Neural progenitor cell (in vitro differentiated cells): ENCODE results near the gene MYO1B.

Source experiments
- CTCF ChIP-seq: fragments of 200-600 bp; sonication (generic); IDR thresholded peaks from 2 replicates; pipeline ENCODE4 v1.5.1; 2017; ENCODE audit warnings: antibody characterized with exemption, mild to moderate bottlenecking
- EZH2 ChIP-seq: fragments of 200-600 bp; sonication (generic); IDR thresholded peaks from 2 replicates; pipeline ENCODE4 v1.6.1; 2017; ENCODE audit warnings: antibody characterized with exemption, mild to moderate bottlenecking, moderate library complexity
- EZH2phosphoT487 ChIP-seq: fragments of 200-600 bp; sonication (generic); IDR thresholded peaks from 2 replicates; pipeline ENCODE4 v1.6.1; 2017; ENCODE audit warnings: antibody characterized with exemption

GRCh38 chr2:191439481-191439880, 194.3 kb downstream of the MYO1B start:
- TF ChIP-seq CTCF, result no peak
- no peak for TF ChIP-seq EZH2
- no peak for TF ChIP-seq EZH2phosphoT487
